ENCODE measurements around the gene LTA.
"Not testable (repeated sequence)": the region's sequence is repeated elsewhere in the genome, so short reads cannot be mapped to it uniquely, and the experiment has no call there.

Gene LTA

GRCh38 chr6:31585491-31585890, 13.4 kb downstream of the LTA start:
- peak overlapping the region; percentile 97 for H3K4me3 Mint-ChIP-seq
- peaks cover 41% of the 10 kb centered on the region for H3K4me1 Mint-ChIP-seq (ENCODE audit: low read depth)
- H3K36me3 Mint-ChIP-seq (ENCODE audit: low read depth) = peaks cover 38% of the 10 kb centered on the region
- no peaks in the 10 kb centered on the region for H3K9me3 Mint-ChIP-seq
- no peaks in the 10 kb centered on the region for H3K27me3 Mint-ChIP-seq (ENCODE audit: low read depth)
- peak overlapping the region; percentile 95 for H3K27ac Mint-ChIP-seq

- H3K9me3 Mint-ChIP-seq = no peaks in the 10 kb centered on the region
- no peaks in the 10 kb centered on the region for H3K27me3 Mint-ChIP-seq (ENCODE audit: low read depth)
- peaks cover 37% of the 10 kb centered on the region for H3K36me3 Mint-ChIP-seq (ENCODE audit: low read depth)
- peaks cover 41% of the 10 kb centered on the region for H3K4me1 Mint-ChIP-seq (ENCODE audit: low read depth)
- peak within 1 kb of the TSS; percentile 97 for H3K4me3 Mint-ChIP-seq
- peak within 1 kb of the TSS; percentile 95 for H3K27ac Mint-ChIP-seq
Observed at GRCh38 chr6:31586008-31586407, 13.9 kb downstream of the LTA start, which contains the start of gene LST1. Gene LST1 (plus strand): TSS chr6:31586277. CDS start chr6:31587300, 1,023 bp downstream.

- H3K36me3 Mint-ChIP-seq (ENCODE audit: low read depth) = peaks cover 29% of the 10 kb centered on the region
- no peaks in the 10 kb centered on the region for H3K27me3 Mint-ChIP-seq (ENCODE audit: low read depth)
- H3K4me3 Mint-ChIP-seq = peak overlapping the region; percentile 97
- peaks cover 41% of the 10 kb centered on the region for H3K4me1 Mint-ChIP-seq (ENCODE audit: low read depth)
- no peaks in the 10 kb centered on the region for H3K9me3 Mint-ChIP-seq
- H3K27ac Mint-ChIP-seq = peak overlapping the region; percentile 95
Observed at GRCh38 chr6:31586599-31587281, 14.7 kb downstream of the LTA start.

GRCh38 chr6:31587791-31588777, 16.0 kb downstream of the LTA start:
- H3K4me1 Mint-ChIP-seq (ENCODE audit: low read depth) = peaks cover 37% of the 10 kb centered on the region
- peak overlapping the region; percentile 97 for H3K4me3 Mint-ChIP-seq
- H3K27me3 Mint-ChIP-seq (ENCODE audit: low read depth) = no peaks in the 10 kb centered on the region
- H3K27ac Mint-ChIP-seq = peak overlapping the region; percentile 97
- H3K9me3 Mint-ChIP-seq = no peaks in the 10 kb centered on the region
- peaks cover 18% of the 10 kb centered on the region for H3K36me3 Mint-ChIP-seq (ENCODE audit: low read depth)

GRCh38 chr6:31588871-31589650, 17.0 kb downstream of the LTA start:
- Mint-ChIP-seq H3K9me3 (no peaks in the 10 kb centered on the region), H3K27me3 (ENCODE audit: low read depth) (no peaks in the 10 kb centered on the region), H3K27ac (peak overlapping the region; percentile 13), H3K36me3 (ENCODE audit: low read depth) (peaks cover 18% of the 10 kb centered on the region), H3K4me3 (peak overlapping the region; percentile 63), H3K4me1 (ENCODE audit: low read depth) (peaks cover 41% of the 10 kb centered on the region)

GRCh38 chr6:31590691-31591090, 18.6 kb downstream of the LTA start:
- H3K9me3 Mint-ChIP-seq; H3K27me3 Mint-ChIP-seq (ENCODE audit: low read depth); H3K4me3 Mint-ChIP-seq; H3K27ac Mint-ChIP-seq: not testable (repeated sequence)
- Mint-ChIP-seq H3K36me3 (ENCODE audit: low read depth) (peaks cover 18% of the 10 kb centered on the region), H3K4me1 (ENCODE audit: low read depth) (peaks cover 44% of the 10 kb centered on the region)

GRCh38 chr6:31592396-31592771, 20.3 kb downstream of the LTA start:
- H3K36me3 Mint-ChIP-seq (ENCODE audit: low read depth) = peaks cover 13% of the 10 kb centered on the region
- H3K27ac Mint-ChIP-seq = peak overlapping the region; percentile 87
- H3K4me1 Mint-ChIP-seq (ENCODE audit: low read depth) = peaks cover 38% of the 10 kb centered on the region
- no peaks in the 10 kb centered on the region for H3K9me3 Mint-ChIP-seq
- no peaks in the 10 kb centered on the region for H3K27me3 Mint-ChIP-seq (ENCODE audit: low read depth)
- peak overlapping the region; percentile 67 for H3K4me3 Mint-ChIP-seq

- Mint-ChIP-seq H3K27me3 (ENCODE audit: low read depth) (no peaks in the 10 kb centered on the region), H3K9me3 (no peaks in the 10 kb centered on the region), H3K27ac (no peak overlapping the region), H3K4me1 (ENCODE audit: low read depth) (peaks cover 38% of the 10 kb centered on the region), H3K36me3 (ENCODE audit: low read depth) (no peaks in the 10 kb centered on the region), H3K4me3 (peak overlapping the region; percentile 3)
Observed at GRCh38 chr6:31597006-31597405, 24.9 kb downstream of the LTA start.

- Mint-ChIP-seq H3K36me3 (ENCODE audit: low read depth) (no peaks in the 10 kb centered on the region), H3K4me1 (ENCODE audit: low read depth) (no peaks in the 10 kb centered on the region), H3K9me3 (no peaks in the 10 kb centered on the region), H3K27me3 (ENCODE audit: low read depth) (peaks cover 3% of the 10 kb centered on the region), H3K27ac (no peak overlapping the region), H3K4me3 (no peak overlapping the region)
Observed at GRCh38 chr6:31607317-31607716, 35.2 kb downstream of the LTA start.

- no peak overlapping the region for H3K4me3 Mint-ChIP-seq
- H3K4me1 Mint-ChIP-seq (ENCODE audit: low read depth) = peaks cover 9% of the 10 kb centered on the region
- H3K9me3 Mint-ChIP-seq = no peaks in the 10 kb centered on the region
- H3K27me3 Mint-ChIP-seq (ENCODE audit: low read depth) = no peaks in the 10 kb centered on the region
- no peaks in the 10 kb centered on the region for H3K36me3 Mint-ChIP-seq (ENCODE audit: low read depth)
- H3K27ac Mint-ChIP-seq = no peak overlapping the region
Observed at GRCh38 chr6:31609519-31610406, 37.7 kb downstream of the LTA start.

- H3K36me3 Mint-ChIP-seq (ENCODE audit: low read depth) = no peaks in the 10 kb centered on the region
- H3K9me3 Mint-ChIP-seq = no peaks in the 10 kb centered on the region
- peaks cover 20% of the 10 kb centered on the region for H3K4me1 Mint-ChIP-seq (ENCODE audit: low read depth)
- H3K4me3 Mint-ChIP-seq = no peak overlapping the region
- no peak overlapping the region for H3K27ac Mint-ChIP-seq
- no peaks in the 10 kb centered on the region for H3K27me3 Mint-ChIP-seq (ENCODE audit: low read depth)
Observed at GRCh38 chr6:31610968-31611367, 38.9 kb downstream of the LTA start.

GRCh38 chr6:31614075-31614619, 42.1 kb downstream of the LTA start:
- Mint-ChIP-seq H3K4me3 (no peak overlapping the region), H3K4me1 (ENCODE audit: low read depth) (peaks cover 32% of the 10 kb centered on the region), H3K36me3 (ENCODE audit: low read depth) (peaks cover 6% of the 10 kb centered on the region), H3K27me3 (ENCODE audit: low read depth) (no peaks in the 10 kb centered on the region), H3K27ac (no peak overlapping the region), H3K9me3 (no peaks in the 10 kb centered on the region)
